Measurements from ENCODE around the gene ZNF740.
"Not testable (repeated sequence)": the region's sequence is repeated elsewhere in the genome, so short reads cannot be mapped to it uniquely, and the experiment has no call there.

Gene ZNF740

GRCh38 chr12:53193985-53194716 lies 13.6 kb downstream of the ZNF740 start:
- DNase-seq (ENCODE audit: insufficient read length, low spot score) (no peak), FAIRE-seq (no peak)

DNA sequence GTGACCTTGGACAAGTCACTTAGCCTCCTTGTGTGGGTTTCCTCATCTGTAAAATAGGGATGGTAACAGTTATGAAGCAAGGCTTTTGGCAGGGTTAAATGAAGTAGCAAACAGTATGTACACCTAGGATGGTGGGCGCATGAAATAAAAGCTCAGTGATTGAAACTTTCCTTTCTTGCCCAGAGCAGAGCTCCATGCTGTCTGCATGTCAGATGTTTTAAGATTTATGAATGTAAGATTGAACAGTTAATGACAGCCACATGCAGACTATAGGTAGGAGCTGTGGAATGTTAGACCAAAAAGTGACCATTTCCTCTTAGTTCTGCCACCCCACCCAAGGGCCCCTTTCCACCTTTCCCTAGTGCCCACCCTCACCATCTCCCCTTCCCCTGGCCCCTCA lies 14.5 kb downstream of the ZNF740 start:
- FAIRE-seq, result no peak
- DNase-seq (ENCODE audit: insufficient read length, low spot score), result no peak

GRCh38 chr12:53195516-53196420 lies 15.2 kb downstream of the ZNF740 start:
- DNase-seq (ENCODE audit: insufficient read length, low spot score) (no peak), FAIRE-seq (no peak)

GRCh38 chr12:53196486-53196885 lies 16.0 kb downstream of the ZNF740 start:
- no peak for FAIRE-seq
- DNase-seq (ENCODE audit: insufficient read length, low spot score), result no peak

DNA sequence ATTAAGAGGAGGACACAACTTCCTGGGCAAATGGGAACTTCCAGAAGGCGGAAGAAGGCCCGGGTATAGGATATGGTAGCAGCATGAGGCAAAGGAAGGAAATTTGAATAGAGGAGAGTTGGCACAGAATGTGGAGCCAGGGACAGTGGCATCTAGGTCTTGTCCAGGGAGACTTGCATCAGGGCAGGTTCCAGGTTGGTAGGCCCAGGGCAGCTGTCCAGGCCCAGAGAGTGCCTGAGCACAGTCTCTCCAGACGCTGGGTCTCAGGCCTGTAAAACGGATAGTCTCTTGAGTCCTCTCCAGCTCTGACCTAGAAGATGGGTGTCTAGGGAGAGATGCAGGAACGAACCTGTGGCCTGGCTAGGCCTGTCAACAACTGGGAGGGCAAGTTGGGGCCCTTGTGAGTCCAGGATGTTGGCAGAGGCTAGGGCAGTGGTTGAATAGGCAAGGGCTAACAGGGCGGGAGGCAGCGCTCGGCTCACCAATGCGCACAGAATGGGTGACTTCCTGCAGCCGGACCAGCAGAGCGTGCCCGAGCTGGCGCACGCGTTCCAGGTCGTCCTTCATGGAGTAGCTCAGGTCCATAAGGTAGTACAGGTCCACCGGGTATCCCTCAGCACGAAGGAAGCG lies 16.6 kb downstream of the ZNF740 start:
- no peak for FAIRE-seq
- DNase-seq (ENCODE audit: insufficient read length, low spot score), result no peak

DNA sequence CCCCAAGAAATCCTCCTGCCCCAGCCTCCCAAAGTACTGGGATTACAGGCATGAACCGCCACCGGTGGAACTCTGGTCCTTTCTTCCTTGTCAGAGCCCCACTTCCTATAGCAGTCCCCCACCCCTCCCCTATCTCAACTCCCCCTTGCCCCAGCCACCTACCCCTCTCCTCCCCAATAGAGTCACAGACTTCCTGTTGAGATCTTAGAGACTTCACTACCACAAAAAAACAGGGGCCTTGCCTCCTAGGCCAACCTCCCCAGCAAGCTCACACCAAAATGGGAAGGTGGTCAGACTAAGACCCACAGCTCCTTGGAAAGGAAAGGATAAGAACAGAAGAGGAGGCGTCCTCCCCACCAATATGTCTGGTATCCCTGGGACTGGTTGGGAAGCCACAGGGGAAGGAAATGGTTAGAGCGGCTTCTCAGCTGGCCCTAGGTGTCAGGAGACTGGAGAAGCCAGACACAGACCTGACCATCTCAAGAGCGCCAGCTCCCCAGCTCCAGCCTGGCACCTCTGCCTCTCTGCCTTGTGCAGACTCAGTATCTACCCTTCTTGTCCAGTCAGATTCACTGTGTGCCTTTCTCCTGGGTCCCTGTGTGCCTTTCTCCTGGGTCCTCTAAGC lies 18.1 kb downstream of the ZNF740 start:
- no peak for DNase-seq (ENCODE audit: insufficient read length, low spot score)
- no peak for FAIRE-seq

DNA sequence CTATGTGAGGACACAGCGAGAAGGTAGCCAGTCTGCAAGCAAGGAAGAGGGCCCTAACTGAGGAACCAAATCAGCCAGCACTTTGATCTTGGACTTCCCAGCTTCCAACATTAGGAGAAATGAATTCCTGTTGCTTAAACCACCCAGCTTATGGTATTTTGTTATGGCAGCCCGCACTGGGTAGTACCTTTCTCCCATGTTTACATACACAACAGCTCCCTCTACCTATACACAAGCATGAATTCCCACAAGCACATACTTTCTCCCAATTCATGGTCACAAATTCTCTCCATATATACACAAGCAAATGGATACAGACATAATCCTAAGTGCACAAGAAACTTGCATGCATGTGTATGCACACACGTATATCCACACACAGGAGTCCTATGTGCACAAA lies 19.2 kb downstream of the ZNF740 start:
- no peak for FAIRE-seq
- DNase-seq (ENCODE audit: insufficient read length, low spot score), result no peak

DNA sequence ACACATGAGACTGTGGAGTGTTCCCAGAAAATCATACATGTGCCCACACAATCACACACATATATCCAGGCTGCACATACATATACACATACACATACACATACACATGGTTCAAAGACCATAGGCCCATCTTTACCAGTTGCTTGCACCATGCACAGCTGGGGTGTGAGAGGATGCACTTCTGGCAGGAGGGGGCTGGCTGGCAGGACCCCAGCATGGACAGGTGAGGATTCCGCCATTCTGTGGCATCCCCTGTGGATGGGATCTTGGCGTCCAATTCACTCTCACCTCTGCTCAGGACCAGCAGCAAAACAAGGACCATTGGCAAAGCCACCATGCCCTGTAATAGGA lies 19.6 kb downstream of the ZNF740 start:
- FAIRE-seq (no peak), DNase-seq (ENCODE audit: insufficient read length, low spot score) (no peak)

DNA sequence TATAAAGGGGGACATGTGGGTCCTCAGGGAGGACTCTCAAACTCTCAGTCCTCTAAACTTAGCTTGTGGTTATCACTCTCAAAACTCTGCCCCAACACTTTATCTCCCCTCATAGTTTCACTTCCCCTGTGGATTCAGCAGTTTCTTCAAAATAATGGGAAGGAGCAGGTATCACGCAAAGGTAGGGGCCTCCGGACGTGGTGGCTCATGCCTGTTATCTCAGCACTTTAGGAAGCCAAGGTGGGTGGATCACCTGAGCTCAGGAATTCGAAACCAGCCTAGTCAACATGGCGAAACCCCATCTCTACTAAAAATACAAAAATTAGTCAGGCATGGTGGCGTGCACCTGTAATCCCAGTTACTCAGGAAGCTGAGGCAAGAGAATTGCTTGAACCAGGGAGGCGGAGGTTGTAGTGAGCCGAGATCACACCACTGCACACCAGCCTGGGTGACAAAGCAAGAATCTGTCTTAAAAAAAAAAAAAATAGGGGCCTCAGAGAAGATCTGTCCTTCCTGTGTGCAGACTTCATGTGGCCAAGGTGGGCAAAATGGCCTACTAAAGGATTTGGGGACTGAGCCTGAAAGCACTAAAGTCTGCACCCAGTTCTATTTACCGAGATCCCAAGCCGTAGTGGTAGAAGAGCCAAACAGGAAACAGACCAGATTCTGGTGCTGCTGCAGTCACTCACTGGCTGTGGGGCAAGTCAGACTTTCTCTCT lies 20.1 kb downstream of the ZNF740 start:
- no peak for FAIRE-seq
- DNase-seq (ENCODE audit: insufficient read length, low spot score), result no peak

- FAIRE-seq (no peak), DNase-seq (ENCODE audit: insufficient read length, low spot score) (no peak)
Measured at GRCh38 chr12:53201177-53201541, 20.6 kb downstream of the ZNF740 start.

DNA sequence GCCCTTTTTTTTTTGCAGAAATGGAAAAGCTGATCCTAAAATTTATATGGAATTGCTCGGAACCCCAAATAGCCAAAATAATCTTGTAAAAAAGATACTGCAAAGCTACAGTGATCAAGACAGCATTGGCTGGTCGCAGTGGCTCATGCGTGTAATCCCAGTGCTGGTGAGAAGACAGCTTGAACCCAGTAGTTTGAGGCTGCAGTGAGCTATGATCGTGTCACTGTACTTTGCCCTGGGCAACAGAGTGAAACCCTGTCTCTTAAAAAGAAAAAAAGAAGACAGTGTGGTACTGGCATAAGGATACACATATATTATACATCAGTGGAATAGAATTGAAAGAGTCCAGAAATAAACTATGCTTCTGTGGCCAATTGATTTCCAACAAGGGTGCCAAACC lies 21.1 kb downstream of the ZNF740 start:
- no peak for DNase-seq (ENCODE audit: insufficient read length, low spot score)
- FAIRE-seq, result no peak

DNA sequence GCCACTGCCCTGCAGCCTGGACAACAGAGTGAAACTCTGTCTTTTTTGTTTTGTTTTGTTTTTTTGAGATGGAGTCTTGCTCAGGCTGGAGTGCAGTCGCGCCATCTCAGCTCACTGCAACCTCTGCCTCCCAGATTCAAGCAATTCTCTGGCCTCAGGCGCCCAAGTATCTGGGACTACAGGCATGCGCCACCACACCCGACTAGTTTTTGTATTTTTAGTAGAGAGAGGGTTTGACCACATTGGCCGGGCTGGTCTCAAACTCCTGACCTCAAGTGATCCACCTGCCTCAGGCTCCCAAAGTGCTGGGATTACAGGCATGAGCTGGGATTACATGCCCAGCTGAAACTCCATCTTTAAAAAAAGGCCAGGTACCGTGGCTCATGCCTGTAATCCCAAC lies 21.8 kb downstream of the ZNF740 start:
- DNase-seq (ENCODE audit: insufficient read length, low spot score); FAIRE-seq: not testable (repeated sequence)

DNA sequence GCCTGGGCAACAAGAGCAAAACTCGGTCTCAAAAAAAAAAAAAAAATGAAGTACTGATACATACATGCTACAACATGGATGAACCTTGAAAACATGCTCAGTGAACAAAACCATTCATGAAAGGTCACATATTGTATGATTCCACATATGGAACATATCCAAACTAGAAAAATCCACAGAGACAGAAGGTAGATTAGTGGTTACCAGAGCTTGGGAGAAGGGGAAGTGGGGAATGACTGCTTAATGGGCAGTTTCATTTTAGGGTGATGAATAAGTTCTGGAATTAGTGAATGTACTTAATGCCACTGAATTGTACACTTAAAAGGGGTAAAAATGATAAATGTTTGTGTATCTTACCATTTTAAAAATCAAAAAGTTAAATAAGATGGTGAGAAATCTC lies 23.8 kb downstream of the ZNF740 start:
- DNase-seq (ENCODE audit: insufficient read length, low spot score) (no peak), FAIRE-seq (no peak)

- FAIRE-seq (no peak), DNase-seq (ENCODE audit: insufficient read length, low spot score) (peak; percentile 88)
Measured at GRCh38 chr12:53205747-53206419, 25.4 kb downstream of the ZNF740 start.

GRCh38 chr12:53207042-53207441 lies 26.5 kb downstream of the ZNF740 start, which contains the start of gene ITGB7:
ITGB7 (minus strand) TSS chr12:53207251; CDS start chr12:53200443, 6,808 bp downstream.
- DNase-seq (ENCODE audit: insufficient read length, low spot score) (no peak), FAIRE-seq (no peak)

GRCh38 chr12:53208435-53208834 lies 27.9 kb downstream of the ZNF740 start:
- FAIRE-seq (no peak), DNase-seq (ENCODE audit: insufficient read length, low spot score) (no peak)

- FAIRE-seq (no peak), DNase-seq (ENCODE audit: insufficient read length, low spot score) (no peak)
Measured at GRCh38 chr12:53208877-53209463, 28.4 kb downstream of the ZNF740 start.

DNA sequence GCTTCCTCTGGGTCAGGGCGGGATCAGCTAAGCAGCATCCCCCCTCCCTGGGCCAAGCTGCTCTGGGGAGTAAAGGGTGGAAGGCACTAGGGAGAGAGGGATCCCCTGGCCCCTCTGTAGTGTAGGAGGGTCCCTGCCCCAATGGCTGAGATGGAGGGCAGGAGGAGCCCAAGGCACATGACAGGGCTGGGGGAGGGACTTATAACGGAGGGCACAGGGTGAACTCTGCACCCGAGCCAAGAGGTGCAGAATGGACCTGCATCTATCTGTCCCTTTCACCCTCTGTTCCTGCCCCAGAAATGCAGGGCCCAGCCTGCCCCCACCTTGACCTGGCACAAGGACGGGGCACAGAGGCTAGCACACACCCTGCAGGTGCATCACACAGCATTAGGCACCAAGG lies 30.3 kb downstream of the ZNF740 start:
- no peak for FAIRE-seq

More for the DNA sequence above, 30.3 kb downstream of the ZNF740 start:
- no peak for DNase-seq (ENCODE audit: insufficient read length, low spot score)
